ENCODE data around the gene REG4.

- TF ChIP-seq CTCF (IDR thresholded peaks at IDR 0.05; ENCODE audit: poor library complexity) (no peak), EZH2 (IDR thresholded peaks at IDR 0.05; ENCODE audit: borderline replicate concordance) (no peak)
Observed at GRCh38 chr1:119768778-119769177, 42.5 kb downstream of the REG4 start, which contains the start of gene HMGCS2.
